ENCODE measurements around the gene PTPRC.

PTPRC gene

GRCh38 chr1:198708761-198709525 is 70.1 kb downstream of the PTPRC start:
- H3K4me3 ChIP-seq (ENCODE audit: low read depth, low read length) = no peak overlapping the region
- no peaks in the 10 kb centered on the region for H3K9me3 ChIP-seq (ENCODE audit: control insufficient read depth, insufficient read depth, low read length)
- H3K27ac ChIP-seq (ENCODE audit: low read depth, low read length) = no peak overlapping the region
- H3K27me3 ChIP-seq (ENCODE audit: control insufficient read depth, insufficient read depth, low read length) = no peaks in the 10 kb centered on the region
- H3K4me1 ChIP-seq (ENCODE audit: control insufficient read depth, insufficient read depth, low read length) = no peaks in the 10 kb centered on the region
- no peak overlapping the region for H3K9ac ChIP-seq (ENCODE audit: low read depth, low read length)
- no peaks in the 10 kb centered on the region for H3K36me3 ChIP-seq (ENCODE audit: control insufficient read depth, insufficient read depth, low read length)

- Histone ChIP-seq H3K4me3 (ENCODE audit: low read depth, low read length) (no peak overlapping the region), H3K4me1 (ENCODE audit: control insufficient read depth, insufficient read depth, low read length) (no peaks in the 10 kb centered on the region), H3K36me3 (ENCODE audit: control insufficient read depth, insufficient read depth, low read length) (no peaks in the 10 kb centered on the region), H3K27me3 (ENCODE audit: control insufficient read depth, insufficient read depth, low read length) (no peaks in the 10 kb centered on the region), H3K9me3 (ENCODE audit: control insufficient read depth, insufficient read depth, low read length) (no peaks in the 10 kb centered on the region), H3K9ac (ENCODE audit: low read depth, low read length) (no peak overlapping the region), H3K27ac (ENCODE audit: low read depth, low read length) (no peak overlapping the region)
These were observed 73.0 kb downstream of the PTPRC start for GRCh38 chr1:198711837-198712236.

GRCh38 chr1:198713081-198713480 is 74.2 kb downstream of the PTPRC start:
- H3K27ac ChIP-seq (ENCODE audit: low read depth, low read length) = no peak overlapping the region
- no peaks in the 10 kb centered on the region for H3K27me3 ChIP-seq (ENCODE audit: control insufficient read depth, insufficient read depth, low read length)
- no peak overlapping the region for H3K4me3 ChIP-seq (ENCODE audit: low read depth, low read length)
- H3K36me3 ChIP-seq (ENCODE audit: control insufficient read depth, insufficient read depth, low read length) = no peaks in the 10 kb centered on the region
- no peaks in the 10 kb centered on the region for H3K9me3 ChIP-seq (ENCODE audit: control insufficient read depth, insufficient read depth, low read length)
- H3K9ac ChIP-seq (ENCODE audit: low read depth, low read length) = no peak overlapping the region
- H3K4me1 ChIP-seq (ENCODE audit: control insufficient read depth, insufficient read depth, low read length) = no peaks in the 10 kb centered on the region

DNA sequence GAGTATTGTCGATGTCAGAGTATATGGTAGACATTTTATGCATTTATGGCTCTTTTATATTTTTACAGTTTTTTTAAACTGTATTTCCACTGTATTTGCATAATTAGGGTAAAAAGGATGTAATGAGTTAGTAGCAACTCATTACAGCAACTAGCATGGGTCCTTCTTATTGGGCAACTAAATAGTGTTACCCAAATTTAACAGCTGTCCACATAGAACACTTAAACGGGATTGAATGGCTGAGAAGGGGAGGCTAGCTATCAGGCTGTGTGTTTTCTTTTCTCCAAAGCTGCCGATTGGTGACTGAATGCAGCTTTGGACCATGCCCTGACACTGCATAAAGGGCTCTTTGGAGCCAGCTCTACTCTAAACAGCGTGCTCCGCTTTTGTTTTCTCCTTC is 75.4 kb downstream of the PTPRC start:
- H3K27ac ChIP-seq (ENCODE audit: low read depth, low read length) = no peak overlapping the region
- no peak overlapping the region for H3K9ac ChIP-seq (ENCODE audit: low read depth, low read length)
- no peaks in the 10 kb centered on the region for H3K36me3 ChIP-seq (ENCODE audit: control insufficient read depth, insufficient read depth, low read length)
- H3K9me3 ChIP-seq (ENCODE audit: control insufficient read depth, insufficient read depth, low read length) = no peaks in the 10 kb centered on the region
- H3K4me3 ChIP-seq (ENCODE audit: low read depth, low read length) = no peak overlapping the region
- H3K27me3 ChIP-seq (ENCODE audit: control insufficient read depth, insufficient read depth, low read length) = no peaks in the 10 kb centered on the region
- no peaks in the 10 kb centered on the region for H3K4me1 ChIP-seq (ENCODE audit: control insufficient read depth, insufficient read depth, low read length)

- H3K27me3 ChIP-seq (ENCODE audit: control insufficient read depth, insufficient read depth, low read length) = no peaks in the 10 kb centered on the region
- H3K4me1 ChIP-seq (ENCODE audit: control insufficient read depth, insufficient read depth, low read length) = no peaks in the 10 kb centered on the region
- H3K27ac ChIP-seq (ENCODE audit: low read depth, low read length) = no peak overlapping the region
- H3K4me3 ChIP-seq (ENCODE audit: low read depth, low read length) = no peak overlapping the region
- no peaks in the 10 kb centered on the region for H3K36me3 ChIP-seq (ENCODE audit: control insufficient read depth, insufficient read depth, low read length)
- H3K9me3 ChIP-seq (ENCODE audit: control insufficient read depth, insufficient read depth, low read length) = no peaks in the 10 kb centered on the region
- H3K9ac ChIP-seq (ENCODE audit: low read depth, low read length) = no peak overlapping the region
These were observed 77.2 kb downstream of the PTPRC start for GRCh38 chr1:198716051-198716450.

GRCh38 chr1:198717510-198717909 is 78.7 kb downstream of the PTPRC start:
- H3K4me1 ChIP-seq (ENCODE audit: control insufficient read depth, insufficient read depth, low read length) = no peaks in the 10 kb centered on the region
- no peaks in the 10 kb centered on the region for H3K36me3 ChIP-seq (ENCODE audit: control insufficient read depth, insufficient read depth, low read length)
- H3K9me3 ChIP-seq (ENCODE audit: control insufficient read depth, insufficient read depth, low read length) = no peaks in the 10 kb centered on the region
- H3K4me3 ChIP-seq (ENCODE audit: low read depth, low read length) = no peak overlapping the region
- no peaks in the 10 kb centered on the region for H3K27me3 ChIP-seq (ENCODE audit: control insufficient read depth, insufficient read depth, low read length)
- no peak overlapping the region for H3K27ac ChIP-seq (ENCODE audit: low read depth, low read length)
- no peak overlapping the region for H3K9ac ChIP-seq (ENCODE audit: low read depth, low read length)

- no peaks in the 10 kb centered on the region for H3K9me3 ChIP-seq (ENCODE audit: control insufficient read depth, insufficient read depth, low read length)
- H3K27me3 ChIP-seq (ENCODE audit: control insufficient read depth, insufficient read depth, low read length) = no peaks in the 10 kb centered on the region
- no peak overlapping the region for H3K27ac ChIP-seq (ENCODE audit: low read depth, low read length)
- peaks cover 8% of the 10 kb centered on the region for H3K4me1 ChIP-seq (ENCODE audit: control insufficient read depth, insufficient read depth, low read length)
- H3K4me3 ChIP-seq (ENCODE audit: low read depth, low read length) = no peak overlapping the region
- H3K9ac ChIP-seq (ENCODE audit: low read depth, low read length) = no peak overlapping the region
- no peaks in the 10 kb centered on the region for H3K36me3 ChIP-seq (ENCODE audit: control insufficient read depth, insufficient read depth, low read length)
These were observed 84.3 kb downstream of the PTPRC start for GRCh38 chr1:198723127-198723526.

- no peaks in the 10 kb centered on the region for H3K36me3 ChIP-seq (ENCODE audit: control insufficient read depth, insufficient read depth, low read length)
These were observed 86.2 kb downstream of the PTPRC start for GRCh38 chr1:198725090-198725489.

GRCh38 chr1:198726455-198726854 is 87.6 kb downstream of the PTPRC start:
- Histone ChIP-seq H3K9me3 (ENCODE audit: control insufficient read depth, insufficient read depth, low read length) (no peaks in the 10 kb centered on the region), H3K4me1 (ENCODE audit: control insufficient read depth, insufficient read depth, low read length) (peaks cover 16% of the 10 kb centered on the region), H3K36me3 (ENCODE audit: control insufficient read depth, insufficient read depth, low read length) (no peaks in the 10 kb centered on the region), H3K4me3 (ENCODE audit: low read depth, low read length) (no peak overlapping the region), H3K27me3 (ENCODE audit: control insufficient read depth, insufficient read depth, low read length) (no peaks in the 10 kb centered on the region), H3K27ac (ENCODE audit: low read depth, low read length) (no peak overlapping the region), H3K9ac (ENCODE audit: low read depth, low read length) (no peak overlapping the region)

More at GRCh38 chr1:198725090-198725489, 86.2 kb downstream of the PTPRC start:
- no peak overlapping the region for H3K27ac ChIP-seq (ENCODE audit: low read depth, low read length)
- no peaks in the 10 kb centered on the region for H3K27me3 ChIP-seq (ENCODE audit: control insufficient read depth, insufficient read depth, low read length)
- H3K4me1 ChIP-seq (ENCODE audit: control insufficient read depth, insufficient read depth, low read length) = peaks cover 16% of the 10 kb centered on the region
- no peak overlapping the region for H3K4me3 ChIP-seq (ENCODE audit: low read depth, low read length)
- no peak overlapping the region for H3K9ac ChIP-seq (ENCODE audit: low read depth, low read length)
- no peaks in the 10 kb centered on the region for H3K9me3 ChIP-seq (ENCODE audit: control insufficient read depth, insufficient read depth, low read length)

- Histone ChIP-seq H3K36me3 (ENCODE audit: control insufficient read depth, insufficient read depth, low read length) (no peaks in the 10 kb centered on the region), H3K4me3 (ENCODE audit: low read depth, low read length) (no peak overlapping the region), H3K9ac (ENCODE audit: low read depth, low read length) (no peak overlapping the region), H3K27me3 (ENCODE audit: control insufficient read depth, insufficient read depth, low read length) (no peaks in the 10 kb centered on the region), H3K27ac (ENCODE audit: low read depth, low read length) (no peak overlapping the region), H3K4me1 (ENCODE audit: control insufficient read depth, insufficient read depth, low read length) (peaks cover 16% of the 10 kb centered on the region), H3K9me3 (ENCODE audit: control insufficient read depth, insufficient read depth, low read length) (no peaks in the 10 kb centered on the region)
These were observed 90.5 kb downstream of the PTPRC start for GRCh38 chr1:198729195-198729863.

DNA sequence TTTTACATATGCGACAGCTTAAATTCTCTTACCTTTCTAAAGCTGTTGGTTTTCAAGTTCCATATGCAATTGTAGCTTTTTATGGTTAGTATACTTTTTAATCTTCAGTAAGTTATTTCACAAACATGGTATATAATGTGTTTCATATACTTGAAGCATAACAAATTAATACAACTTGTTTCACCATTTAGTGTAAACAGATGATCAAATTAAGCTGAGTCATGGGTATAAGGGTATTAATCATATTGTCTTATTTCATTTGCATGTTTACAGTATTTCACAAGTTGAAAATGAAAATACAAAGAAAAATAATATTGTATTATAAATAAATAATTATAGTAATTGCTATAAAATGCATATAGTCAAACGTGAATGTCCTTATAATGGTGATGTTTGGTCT is 92.1 kb downstream of the PTPRC start:
- Histone ChIP-seq H3K27ac (ENCODE audit: low read depth, low read length) (no peak overlapping the region), H3K9ac (ENCODE audit: low read depth, low read length) (no peak overlapping the region), H3K4me3 (ENCODE audit: low read depth, low read length) (no peak overlapping the region), H3K36me3 (ENCODE audit: control insufficient read depth, insufficient read depth, low read length) (no peaks in the 10 kb centered on the region), H3K27me3 (ENCODE audit: control insufficient read depth, insufficient read depth, low read length) (no peaks in the 10 kb centered on the region), H3K4me1 (ENCODE audit: control insufficient read depth, insufficient read depth, low read length) (peaks cover 16% of the 10 kb centered on the region), H3K9me3 (ENCODE audit: control insufficient read depth, insufficient read depth, low read length) (no peaks in the 10 kb centered on the region)
